IMR-90 (cell line): ENCODE measurements around the gene SPAG5. TPM values are rescaled to one million over a fixed set of nuclear protein-coding genes. Genes with fewer than 3 reads are reported as not detected.

ENCODE experiments used
- ATAC-seq: fragments of 200-7000 bp; cut with Tn5 transposase; 2 replicates; pipeline ENCODE4 v1.9.1; 2020; ENCODE audit warnings: low read depth, mild to moderate bottlenecking, moderate library complexity
- BruUV-seq: library from RNA; stranded (reverse); fragments of 400-500 nt; replicated peaks from 2 replicates; lab custom pipeline; 2021; lab: Mats Ljungman, UMichigan
- CTCF ChIA-PET: fragments of 300-600 bp; formaldehyde crosslinking; extraction: SDS; loops from one replicate; lab custom pipeline; 2021; ENCODE audit warnings: antibody characterized with exemption; lab: Yijun Ruan, JAX
- POLR2A ChIA-PET: fragments of 300-600 bp; sonication (Branson Sonifier 250); formaldehyde crosslinking; loops from one replicate; lab custom pipeline; 2022; ENCODE audit warnings: antibody characterized with exemption; ENCODE audit not compliant: unreplicated experiment; lab: Charles Lee
- DNase-seq: peaks from one replicate; pipeline ENCODE4 v3.0.0; 2013
- H2AFZ ChIP-seq: replicated peaks from 2 replicates; pipeline ENCODE3; 2013; ENCODE audit warnings: low read length, mild to moderate bottlenecking; ENCODE audit not compliant: poor library complexity
- H2AK5ac ChIP-seq: 2 replicates; pipeline ENCODE4 v1.6.1; 2013; ENCODE audit warnings: low read depth, low read length, inconsistent platforms
- H2AK9ac ChIP-seq: replicated peaks from 2 replicates; pipeline ENCODE3; 2013; ENCODE audit warnings: mild to moderate bottlenecking, low read depth, low read length, moderate library complexity; ENCODE audit not compliant: poor library complexity
- H2BK120ac ChIP-seq: 2 replicates; pipeline ENCODE4 v1.6.1; 2013; ENCODE audit warnings: low read depth, low read length, inconsistent platforms
- H2BK15ac ChIP-seq: 3 replicates; pipeline ENCODE4 v1.6.1; 2013; ENCODE audit warnings: low read depth, low read length, inconsistent platforms
- H2BK20ac ChIP-seq: 2 replicates; pipeline ENCODE4 v1.6.1; 2013; ENCODE audit warnings: low read depth, mild to moderate bottlenecking, inconsistent platforms, low read length, moderate library complexity
- H2BK5ac ChIP-seq: 2 replicates; pipeline ENCODE4 v1.6.1; 2013; ENCODE audit warnings: mild to moderate bottlenecking, low read depth, low read length, inconsistent platforms; ENCODE audit not compliant: poor library complexity, severe bottlenecking
- H3K14ac ChIP-seq: replicated peaks from 2 replicates; pipeline ENCODE4 v1.6.1; 2013; ENCODE audit warnings: low read depth, low read length, inconsistent platforms
- H3K18ac ChIP-seq: 2 replicates; pipeline ENCODE4 v1.6.1; 2013; ENCODE audit warnings: low read depth, low read length, control low read depth
- H3K23ac ChIP-seq: 2 replicates; pipeline ENCODE4 v1.6.1; 2013; ENCODE audit warnings: low read depth, low read length, inconsistent platforms
- H3K27ac ChIP-seq: 2 replicates; pipeline ENCODE4 v1.5.1; 2013; ENCODE audit warnings: mild to moderate bottlenecking, control low read depth, low read length; ENCODE audit not compliant: insufficient read depth
- H3K27me3 ChIP-seq: 2 replicates; pipeline ENCODE4 v1.6.1; 2013; ENCODE audit warnings: low read length; ENCODE audit not compliant: control insufficient read depth, insufficient read depth
- H3K36me3 ChIP-seq: 2 replicates; pipeline ENCODE4 v1.6.1; 2013; ENCODE audit warnings: low read length, mixed read lengths; ENCODE audit not compliant: control insufficient read depth, insufficient read depth
- H3K4ac ChIP-seq: 2 replicates; pipeline ENCODE4 v1.6.1; 2013; ENCODE audit warnings: low read depth, low read length, inconsistent platforms
- H3K4me1 ChIP-seq: 2 replicates; pipeline ENCODE4 v1.6.1; 2013; ENCODE audit warnings: low read length, mixed read lengths; ENCODE audit not compliant: control insufficient read depth, insufficient read depth
- H3K4me2 ChIP-seq: 2 replicates; pipeline ENCODE4 v1.6.1; 2013; ENCODE audit warnings: low read depth, mild to moderate bottlenecking, control low read depth, low read length, moderate library complexity
- H3K4me3 ChIP-seq: 2 replicates; pipeline ENCODE4 v1.5.1; 2013; ENCODE audit warnings: low read depth, mild to moderate bottlenecking, control low read depth, low read length, moderate library complexity; ENCODE audit not compliant: insufficient read depth
- H3K56ac ChIP-seq: 2 replicates; pipeline ENCODE4 v1.6.1; 2013; ENCODE audit warnings: low read length, inconsistent platforms; ENCODE audit not compliant: insufficient read depth; ENCODE audit errors: extremely low read depth
- H3K79me1 ChIP-seq, 2 experiments: 2 replicates each; pipeline ENCODE4 v1.6.1; 2013; ENCODE audit warnings: low read length in 2 of 2, inconsistent platforms in 1 of 2, low read depth in 1 of 2
- H3K9ac ChIP-seq: 2 replicates; pipeline ENCODE4 v1.6.1; 2013; ENCODE audit warnings: low read depth, low read length, control low read depth
- H3K9me1 ChIP-seq: 2 replicates; pipeline ENCODE4 v1.6.1; 2013; ENCODE audit warnings: low read length, inconsistent platforms; ENCODE audit not compliant: insufficient read depth
- H3K9me3 ChIP-seq: 2 replicates; pipeline ENCODE4 v1.6.1; 2013; ENCODE audit warnings: low read length; ENCODE audit not compliant: control insufficient read depth, insufficient read depth
- H4K20me1 ChIP-seq: 2 replicates; pipeline ENCODE4 v1.6.1; 2013; ENCODE audit warnings: low read length, inconsistent platforms; ENCODE audit not compliant: insufficient read depth
- H4K5ac ChIP-seq: 2 replicates; pipeline ENCODE4 v1.6.1; 2013; ENCODE audit warnings: mild to moderate bottlenecking, low read depth, low read length, control low read depth
- H4K8ac ChIP-seq, 2 experiments: 2 replicates each; pipeline ENCODE4 v1.6.1; 2013; ENCODE audit warnings: low read depth in 2 of 2, low read length in 2 of 2, control low read depth in 1 of 2, inconsistent platforms in 1 of 2
- H4K91ac ChIP-seq: 2 replicates; pipeline ENCODE4 v1.6.1; 2013; ENCODE audit warnings: low read depth, low read length, inconsistent platforms; ENCODE audit not compliant: insufficient read depth
- BHLHE40 ChIP-seq: fragments of 150-350 bp; IDR thresholded peaks from 2 replicates; pipeline ENCODE4 v1.6.1; 2016; ENCODE audit warnings: mild to moderate bottlenecking, low read depth, low read length
- CEBPB ChIP-seq: IDR thresholded peaks from 2 replicates; pipeline ENCODE4 v1.6.1; 2012; ENCODE audit warnings: low read depth, low read length, improper control_type of control experiment
- CHD1 ChIP-seq: IDR thresholded peaks from 2 replicates; pipeline ENCODE4 v1.6.1; 2012; ENCODE audit warnings: low read depth, low read length, improper control_type of control experiment
- FOS ChIP-seq: fragments of 150-350 bp; IDR thresholded peaks from 2 replicates; pipeline ENCODE4 v1.6.1; 2016; ENCODE audit warnings: low read depth, low read length
- MAFK ChIP-seq: IDR thresholded peaks from 2 replicates; pipeline ENCODE4 v1.6.1; 2012; ENCODE audit warnings: low read depth, low read length, improper control_type of control experiment
- MAZ ChIP-seq: IDR thresholded peaks from 2 replicates; pipeline ENCODE4 v1.6.1; 2012; ENCODE audit warnings: low read depth, mild to moderate bottlenecking, low read length, improper control_type of control experiment, moderate library complexity, borderline replicate concordance
- MXI1 ChIP-seq: IDR thresholded peaks from 2 replicates; pipeline ENCODE4 v1.6.1; 2012; ENCODE audit warnings: low read depth, mild to moderate bottlenecking, low read length, moderate library complexity, borderline replicate concordance
- NFE2L2 ChIP-seq: fragments of 150-350 bp; IDR thresholded peaks from 2 replicates; pipeline ENCODE4 v1.6.1; 2016; ENCODE audit warnings: low read depth, mild to moderate bottlenecking, low read length
- POLR2A ChIP-seq: IDR thresholded peaks from 2 replicates; pipeline ENCODE4 v1.6.1; 2012; ENCODE audit warnings: mild to moderate bottlenecking, low read depth, low read length
- RAD21 ChIP-seq: IDR thresholded peaks from 2 replicates; pipeline ENCODE4 v1.6.1; 2012; ENCODE audit warnings: low read length, improper control_type of control experiment
- RCOR1 ChIP-seq: IDR thresholded peaks from 2 replicates; pipeline ENCODE4 v1.6.1; 2012; ENCODE audit warnings: mild to moderate bottlenecking, low read length, improper control_type of control experiment; ENCODE audit not compliant: insufficient replicate concordance
- RFX5 ChIP-seq: IDR thresholded peaks from 2 replicates; pipeline ENCODE4 v1.8.0; 2012; ENCODE audit warnings: low read depth, mild to moderate bottlenecking, low read length, moderate library complexity
- SMC3 ChIP-seq: fragments of 150-350 bp; IDR thresholded peaks from 2 replicates; pipeline ENCODE4 v1.6.1; 2016; ENCODE audit warnings: low read depth, mild to moderate bottlenecking, antibody characterized with exemption, low read length, moderate library complexity
- WGBS, 2 experiments: methylation state at CpG; one replicate each; pipeline versions ENCODE4 v1.1.5 to v1.1.7; 2013; ENCODE audit warnings: missing lambda C conversion rate in 2 of 2; ENCODE audit not compliant: insufficient read length in 1 of 2; ENCODE audit errors: extremely low coverage in 2 of 2; 5-methylcytosine and 5-hydroxymethylcytosine counted together
- dilution Hi-C: fragments of 300-500 bp; cut with HindIII; formaldehyde crosslinking; loops from one replicate; pipeline ENCODE4 v1.14.3; 2018; ENCODE audit warnings: low sequenced_read_pairs; ENCODE audit not compliant: unreplicated experiment
- in situ Hi-C: fragments of 300-500 bp; cut with MboI; formaldehyde crosslinking; loops from 3 replicates; pipeline ENCODE4 v1.14.3; 2019; ENCODE audit warnings: low sequenced_read_pairs, inconsistent platforms, mixed read lengths
- intact Hi-C: fragments of 100-400 bp; cut with micrococcal nuclease; formaldehyde crosslinking; loops from 2 replicates; pipeline ENCODE4 v1.10.0; 2022
- polyA plus RNA-seq, 3 experiments: library from polyadenylated mRNA; depleted of rRNA; stranded (reverse); fragments of >200 nt; gene quantifications; 2 replicates each; pipeline ENCODE4 v1.2.3, GENCODE V29; 2012; ENCODE audit warnings: low replicate concordance in 1 of 3
- total RNA-seq: library from RNA; depleted of rRNA; stranded (reverse); fragments of >200 nt; gene quantifications from 2 replicates; pipeline ENCODE4 v1.2.3, GENCODE V29; 2012
- TF ChIP-seq, protein P1 (sequence below): fragments of 150-350 bp; IDR thresholded peaks from 2 replicates; pipeline ENCODE4 v1.6.1; 2017; ENCODE audit warnings: mild to moderate bottlenecking, antibody characterized with exemption, low read length, low read depth
- TF ChIP-seq, protein P2 (sequence below): conservative IDR thresholded peaks from 2 replicates; pipeline ENCODE4 v1.5.1; 2012; ENCODE audit warnings: mild to moderate bottlenecking, low read depth, low read length, improper control_type of control experiment
- TF ChIP-seq, protein P3 (sequence below): fragments of 150-350 bp; IDR thresholded peaks from 2 replicates; pipeline ENCODE4 v1.6.1; 2016; ENCODE audit warnings: low read depth, mild to moderate bottlenecking, low read length, moderate library complexity, borderline replicate concordance

SPAG5 gene
- total and polyA plus RNA-seq, 2 of the 4 experiments (the other 2 are of a cell fraction) = 40.3 to 60.8 TPM

DNA sequence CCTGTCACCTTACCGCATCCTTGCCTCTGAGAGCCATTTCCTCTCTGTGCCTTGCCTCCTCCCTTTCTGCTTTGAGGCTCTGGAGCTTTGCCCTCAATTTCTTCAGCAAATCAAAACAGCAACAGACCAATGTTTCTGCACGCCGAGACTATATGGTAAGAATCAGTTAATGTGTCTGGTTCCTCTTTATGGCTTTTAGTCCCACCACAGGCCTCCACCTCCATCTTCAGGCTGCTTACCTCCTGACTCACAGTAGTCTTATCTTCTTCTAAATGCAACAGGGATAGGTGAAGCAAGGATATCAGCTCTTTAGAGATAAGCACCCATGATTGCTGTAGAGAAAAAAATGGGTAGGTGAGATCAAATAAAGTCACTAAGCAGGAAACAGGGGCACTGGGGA, 13.0 kb downstream of the SPAG5 start:
- CTCF ChIA-PET = no interaction called here
- dilution Hi-C loops = no loop called here
- TF ChIP-seq NFE2L2 = no peak
- no peak for TF ChIP-seq FOS
- TF ChIP-seq, protein P1, sequence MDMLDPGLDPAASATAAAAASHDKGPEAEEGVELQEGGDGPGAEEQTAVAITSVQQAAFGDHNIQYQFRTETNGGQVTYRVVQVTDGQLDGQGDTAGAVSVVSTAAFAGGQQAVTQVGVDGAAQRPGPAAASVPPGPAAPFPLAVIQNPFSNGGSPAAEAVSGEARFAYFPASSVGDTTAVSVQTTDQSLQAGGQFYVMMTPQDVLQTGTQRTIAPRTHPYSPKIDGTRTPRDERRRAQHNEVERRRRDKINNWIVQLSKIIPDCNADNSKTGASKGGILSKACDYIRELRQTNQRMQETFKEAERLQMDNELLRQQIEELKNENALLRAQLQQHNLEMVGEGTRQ = no peak
- TF ChIP-seq, protein P2, sequence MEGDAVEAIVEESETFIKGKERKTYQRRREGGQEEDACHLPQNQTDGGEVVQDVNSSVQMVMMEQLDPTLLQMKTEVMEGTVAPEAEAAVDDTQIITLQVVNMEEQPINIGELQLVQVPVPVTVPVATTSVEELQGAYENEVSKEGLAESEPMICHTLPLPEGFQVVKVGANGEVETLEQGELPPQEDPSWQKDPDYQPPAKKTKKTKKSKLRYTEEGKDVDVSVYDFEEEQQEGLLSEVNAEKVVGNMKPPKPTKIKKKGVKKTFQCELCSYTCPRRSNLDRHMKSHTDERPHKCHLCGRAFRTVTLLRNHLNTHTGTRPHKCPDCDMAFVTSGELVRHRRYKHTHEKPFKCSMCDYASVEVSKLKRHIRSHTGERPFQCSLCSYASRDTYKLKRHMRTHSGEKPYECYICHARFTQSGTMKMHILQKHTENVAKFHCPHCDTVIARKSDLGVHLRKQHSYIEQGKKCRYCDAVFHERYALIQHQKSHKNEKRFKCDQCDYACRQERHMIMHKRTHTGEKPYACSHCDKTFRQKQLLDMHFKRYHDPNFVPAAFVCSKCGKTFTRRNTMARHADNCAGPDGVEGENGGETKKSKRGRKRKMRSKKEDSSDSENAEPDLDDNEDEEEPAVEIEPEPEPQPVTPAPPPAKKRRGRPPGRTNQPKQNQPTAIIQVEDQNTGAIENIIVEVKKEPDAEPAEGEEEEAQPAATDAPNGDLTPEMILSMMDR = no peak
- no peak for TF ChIP-seq MAFK
- TF ChIP-seq RAD21 = no peak
- no peak for TF ChIP-seq CEBPB
- no peak for TF ChIP-seq RFX5
- TF ChIP-seq SMC3 = no peak
- no peak for TF ChIP-seq RCOR1
- TF ChIP-seq, protein P3, sequence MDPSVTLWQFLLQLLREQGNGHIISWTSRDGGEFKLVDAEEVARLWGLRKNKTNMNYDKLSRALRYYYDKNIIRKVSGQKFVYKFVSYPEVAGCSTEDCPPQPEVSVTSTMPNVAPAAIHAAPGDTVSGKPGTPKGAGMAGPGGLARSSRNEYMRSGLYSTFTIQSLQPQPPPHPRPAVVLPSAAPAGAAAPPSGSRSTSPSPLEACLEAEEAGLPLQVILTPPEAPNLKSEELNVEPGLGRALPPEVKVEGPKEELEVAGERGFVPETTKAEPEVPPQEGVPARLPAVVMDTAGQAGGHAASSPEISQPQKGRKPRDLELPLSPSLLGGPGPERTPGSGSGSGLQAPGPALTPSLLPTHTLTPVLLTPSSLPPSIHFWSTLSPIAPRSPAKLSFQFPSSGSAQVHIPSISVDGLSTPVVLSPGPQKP = no peak
- no peak for TF ChIP-seq MAZ
- no peak for TF ChIP-seq BHLHE40
- no peak for TF ChIP-seq POLR2A
- TF ChIP-seq CHD1 = no peak
- no peak for TF ChIP-seq MXI1

More for the DNA sequence above, 13.0 kb downstream of the SPAG5 start:
- Histone ChIP-seq H2BK15ac (no peak overlapping the region), H3K9me1 (peaks cover 3% of the 10 kb centered on the region; the same call in 1 of the 2 replicates), H4K5ac (no peak overlapping the region), H2AK9ac (no peak overlapping the region), H3K27ac (no peak overlapping the region), H2AFZ (no peak overlapping the region), H3K4me1 (no peaks in the 10 kb centered on the region), H3K14ac (no peak overlapping the region), H3K9ac (no peak overlapping the region), H2BK20ac (no peak overlapping the region), H2BK120ac (no peak overlapping the region), H2BK5ac (no peak overlapping the region), H3K4ac (no peak overlapping the region), H3K79me1 (peaks cover 14 to 26% of the 10 kb centered on the region in 2 experiments), H3K56ac (no peak overlapping the region), H3K4me3 (no peak overlapping the region), H3K27me3 (no peaks in the 10 kb centered on the region), H4K20me1 (no peaks in the 10 kb centered on the region), H2AK5ac (no peak overlapping the region), H4K8ac (no peak overlapping the region), H3K36me3 (peaks cover 30% of the 10 kb centered on the region), H3K18ac (no peak overlapping the region), H3K23ac (no peak overlapping the region), H3K9me3 (no peaks in the 10 kb centered on the region), H3K4me2 (no peak overlapping the region), H4K91ac (no peak overlapping the region)
- in situ Hi-C loops = no loop called here
- BruUV-seq = no TSS peak
- 100% methylated on average over 1 of the region's 3 CpGs; no CpG with 5 or more reads in 1 of the 2 experiments for WGBS, 2 experiments
- intact Hi-C loops = no loop called here
- ATAC-seq (no peak), DNase-seq (no peak)
- POLR2A ChIA-PET = no interaction called here
